ENCODE results near the gene SLX4IP. TPM values are rescaled to one million over a fixed set of nuclear protein-coding genes. Genes with fewer than 3 reads are reported as not detected.
A peak's percentile ranks its signal among the peaks of the same experiment; 100 is the strongest.

SLX4IP gene
- total and polyA plus RNA-seq, 4 donors, result 1.2 to 9.5 (median 4.3) TPM

GRCh38 chr20:10633718-10634117, 198.6 kb downstream of the SLX4IP start:
- H3K9me3 ChIP-seq (ENCODE audit: control insufficient read depth in 4 of 4, insufficient read depth in 3 of 4, low read length in 3 of 4), result peaks cover 0 to 4% (median 0%) of the 10 kb centered on the region in 4 donors
- DNase-seq (no peak), ATAC-seq (ENCODE audit: insufficient read depth, low FRiP score) (no peak)
- no peak overlapping the region for H3K4me3 ChIP-seq
- H3K27ac ChIP-seq (ENCODE audit: low read depth in 1 of 2, low read length in 1 of 2), result no peak overlapping the region
- peaks cover 0 to 9% (median 4%) of the 10 kb centered on the region in 4 donors for H3K36me3 ChIP-seq (ENCODE audit: control insufficient read depth in 4 of 4, insufficient read depth in 4 of 4, low read length in 4 of 4)
- peaks cover 6 to 24% (median 8%) of the 10 kb centered on the region in 5 donors for H3K4me1 ChIP-seq (ENCODE audit: control insufficient read depth in 5 of 5, insufficient read depth in 5 of 5, low read length in 5 of 5)
- TF ChIP-seq CTCF (IDR thresholded peaks at IDR 0.05; ENCODE audit: control extremely low read depth, extremely low read depth), result no peak
- WGBS, 2 donors, result 94 to 97% methylated on average over 5 of the region's 5 CpGs
- no peaks in the 10 kb centered on the region for H3K27me3 ChIP-seq (ENCODE audit: control insufficient read depth in 3 of 3, insufficient read depth in 3 of 3, low read length in 2 of 3)
- no peak overlapping the region for H3K9ac ChIP-seq (ENCODE audit: insufficient read depth in 1 of 2, low read length in 2 of 2)

- ATAC-seq (ENCODE audit: insufficient read depth, low FRiP score), result no peak
- Histone ChIP-seq H3K4me1 (ENCODE audit: control insufficient read depth in 5 of 5, insufficient read depth in 5 of 5, low read length in 5 of 5) (peaks cover 6 to 24% (median 8%) of the 10 kb centered on the region in 5 donors), H3K9ac (ENCODE audit: insufficient read depth in 1 of 2, low read length in 2 of 2) (no peak overlapping the region), H3K27me3 (ENCODE audit: control insufficient read depth in 3 of 3, insufficient read depth in 3 of 3, low read length in 2 of 3) (no peaks in the 10 kb centered on the region), H3K27ac (ENCODE audit: low read depth in 1 of 2, low read length in 1 of 2) (no peak overlapping the region), H3K9me3 (ENCODE audit: control insufficient read depth in 4 of 4, insufficient read depth in 3 of 4, low read length in 3 of 4) (peaks cover 0 to 4% (median 0%) of the 10 kb centered on the region in 4 donors), H3K4me3 (no peak overlapping the region), H3K36me3 (ENCODE audit: control insufficient read depth in 4 of 4, insufficient read depth in 4 of 4, low read length in 4 of 4) (peaks cover under 1 to 14% (median 5%) of the 10 kb centered on the region in 4 donors)
- 82 to 89% methylated on average over 5 of the region's 5 CpGs for WGBS, 2 donors
- no peak for TF ChIP-seq CTCF (IDR thresholded peaks at IDR 0.05; ENCODE audit: control extremely low read depth, extremely low read depth)
- DNase-seq, result no peak
These were observed 199.1 kb downstream of the SLX4IP start for GRCh38 chr20:10634211-10634610.

GRCh38 chr20:10634683-10635411, 199.7 kb downstream of the SLX4IP start:
- 86 to 88% methylated on average over 11 of the region's 11 CpGs for WGBS, 2 donors
- no peak for TF ChIP-seq CTCF (IDR thresholded peaks at IDR 0.05; ENCODE audit: control extremely low read depth, extremely low read depth)
- DNase-seq, result no peak
- H3K4me3 ChIP-seq, result no peak overlapping the region
- no peaks in the 10 kb centered on the region for H3K27me3 ChIP-seq (ENCODE audit: control insufficient read depth in 3 of 3, insufficient read depth in 3 of 3, low read length in 2 of 3)
- H3K9ac ChIP-seq (ENCODE audit: insufficient read depth in 1 of 2, low read length in 2 of 2), result no peak overlapping the region
- H3K4me1 ChIP-seq (ENCODE audit: control insufficient read depth in 5 of 5, insufficient read depth in 5 of 5, low read length in 5 of 5), result peaks cover 6 to 24% (median 8%) of the 10 kb centered on the region in 5 donors
- H3K36me3 ChIP-seq (ENCODE audit: control insufficient read depth in 4 of 4, insufficient read depth in 4 of 4, low read length in 4 of 4), result peaks cover 4 to 20% (median 9%) of the 10 kb centered on the region in 4 donors
- H3K27ac ChIP-seq (ENCODE audit: low read depth in 1 of 2, low read length in 1 of 2), result peak overlapping the region in 1 of 2 donors; percentile 28
- ATAC-seq (ENCODE audit: insufficient read depth, low FRiP score), result no peak
- peaks cover 0 to 4% (median 0%) of the 10 kb centered on the region in 4 donors for H3K9me3 ChIP-seq (ENCODE audit: control insufficient read depth in 4 of 4, insufficient read depth in 3 of 4, low read length in 3 of 4)
